GM12801 (cell line): Measurements from ENCODE around the gene FCN2.

Experiments
- CTCF ChIP-seq: IDR thresholded peaks from one replicate; pipeline ENCODE4 v1.5.1; 2011; ENCODE audit warnings: control low read depth; ENCODE audit not compliant: insufficient read length; ENCODE audit errors: extremely low read depth

Gene FCN2

DNA sequence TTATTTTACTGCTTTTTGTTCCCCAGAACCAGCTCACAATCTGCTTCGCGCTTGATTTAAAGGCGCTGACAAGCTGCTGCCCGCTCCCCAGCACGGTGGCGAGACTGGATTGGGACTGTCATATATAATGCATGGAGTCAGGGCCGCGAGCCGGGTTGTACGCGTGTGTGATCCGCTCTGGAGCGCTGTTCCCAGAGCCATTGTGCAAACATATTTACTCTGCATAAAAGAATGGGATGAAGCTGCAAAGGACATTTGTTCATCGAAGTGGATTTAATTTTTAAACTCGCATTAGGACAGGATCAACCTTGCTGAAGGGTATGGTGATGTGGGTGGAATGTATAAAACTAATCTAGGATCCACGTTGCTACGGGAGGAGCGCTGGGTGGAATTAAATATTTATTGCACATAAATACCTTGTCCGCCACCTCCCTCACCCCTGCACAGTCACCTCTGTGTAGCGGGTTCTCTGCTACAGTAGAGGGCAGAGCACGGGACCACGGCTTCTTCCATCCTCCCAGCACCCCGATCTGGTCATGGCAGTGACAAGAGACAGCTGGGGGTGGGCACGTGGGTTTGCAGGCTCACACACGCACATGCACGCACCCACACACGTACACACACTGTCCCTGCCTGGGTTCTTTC lies 55.2 kb downstream of the FCN2 start:
- no peak for TF ChIP-seq CTCF

- TF ChIP-seq CTCF, result no peak
Observed at GRCh38 chr9:134936346-134937163, 55.9 kb downstream of the FCN2 start.
